Activated CD4-positive, alpha-beta T cell treated with anti-CD3 and anti-CD28 coated beads for 1 hour (primary cell): ENCODE measurements around the gene USP17L21.
"Not testable (repeated sequence)": the region's sequence is repeated elsewhere in the genome, so short reads cannot be mapped to it uniquely, and the experiment has no call there.

Experiments
- DNase-seq: peaks from one replicate; pipeline ENCODE4 v3.0.0-alpha.2; 2020

Gene USP17L21

GRCh38 chr4:9262572-9262971 is at the start of gene USP17L21:
USP17L21 (plus strand) TSS chr4:9262872; CDS start chr4:9262872, 0 bp downstream.
- DNase-seq, result not testable (repeated sequence)

GRCh38 chr4:9214701-9215100 is 48.0 kb upstream of the USP17L21 start:
- DNase-seq, result not testable (repeated sequence)

- not testable (repeated sequence) for DNase-seq
Observed at GRCh38 chr4:9215105-9215504, 47.6 kb upstream of the USP17L21 start, which contains the start of gene USP17L11. USP17L11 (plus strand) TSS chr4:9215405; CDS start chr4:9215405, 0 bp downstream.

GRCh38 chr4:9219852-9220251 is 42.8 kb upstream of the USP17L21 start, which contains the start of gene USP17L12:
USP17L12 (plus strand) TSS chr4:9220152; CDS start chr4:9220152, 0 bp downstream.
- DNase-seq, result not testable (repeated sequence)

GRCh38 chr4:9224596-9224995 is 38.1 kb upstream of the USP17L21 start, which contains the start of gene USP17L13:
USP17L13 (plus strand) TSS chr4:9224896; CDS start chr4:9224896, 0 bp downstream.
- DNase-seq, result not testable (repeated sequence)

- peak; percentile 5 for DNase-seq
Observed at GRCh38 chr4:9230249-9230648, 32.4 kb upstream of the USP17L21 start.

- DNase-seq, result not testable (repeated sequence)
Observed at GRCh38 chr4:9234085-9234484, 28.6 kb upstream of the USP17L21 start, which contains the start of gene USP17L15. USP17L15 (plus strand) TSS chr4:9234385; CDS start chr4:9234385, 0 bp downstream.

- not testable (repeated sequence) for DNase-seq
Observed at GRCh38 chr4:9238461-9238860, 24.2 kb upstream of the USP17L21 start.

- DNase-seq, result not testable (repeated sequence)
Observed at GRCh38 chr4:9243579-9243978, 19.1 kb upstream of the USP17L21 start, which contains the start of gene USP17L17. USP17L17 (plus strand) TSS chr4:9243879; CDS start chr4:9243879, 0 bp downstream.

- peak; percentile 7 for DNase-seq
Observed at GRCh38 chr4:9247953-9248680, 14.6 kb upstream of the USP17L21 start, which contains the start of gene USP17L18. USP17L18 (plus strand) TSS chr4:9248630; CDS start chr4:9248630, 0 bp downstream.

GRCh38 chr4:9253078-9253477 is 9.6 kb upstream of the USP17L21 start, which contains the start of gene USP17L19:
USP17L19 (plus strand) TSS chr4:9253378; CDS start chr4:9253378, 0 bp downstream.
- not testable (repeated sequence) for DNase-seq

GRCh38 chr4:9257824-9258223 is 4.8 kb upstream of the USP17L21 start, which contains the start of gene USP17L20:
USP17L20 (plus strand) TSS chr4:9258124; CDS start chr4:9258124, 0 bp downstream.
- not testable (repeated sequence) for DNase-seq

GRCh38 chr4:9267319-9267718 is 4.6 kb downstream of the USP17L21 start, which contains the start of gene USP17L22:
USP17L22 (plus strand) TSS chr4:9267619; CDS start chr4:9267619, 0 bp downstream.
- not testable (repeated sequence) for DNase-seq

GRCh38 chr4:9271719-9272118 is 9.0 kb downstream of the USP17L21 start:
- DNase-seq, result peak; percentile 25
